ENCODE results near the gene NDST3.
"Not testable (repeated sequence)": the region's sequence is repeated elsewhere in the genome, so short reads cannot be mapped to it uniquely, and the experiment has no call there.

Gene NDST3

GRCh38 chr4:118180776-118181175 is 146.5 kb downstream of the NDST3 start:
- DNase-seq, result no peak

- no peak for DNase-seq
These were observed 156.6 kb downstream of the NDST3 start for GRCh38 chr4:118190903-118191302.

GRCh38 chr4:118193421-118193820 is 159.1 kb downstream of the NDST3 start:
- DNase-seq, result no peak

GRCh38 chr4:118206627-118207026 is 172.3 kb downstream of the NDST3 start:
- no peak for DNase-seq

GRCh38 chr4:118213101-118213500 is 178.8 kb downstream of the NDST3 start:
- DNase-seq, result no peak

- DNase-seq, result no peak
These were observed 181.5 kb downstream of the NDST3 start for GRCh38 chr4:118215826-118216225.

GRCh38 chr4:118221227-118221800 is 187.0 kb downstream of the NDST3 start:
- no peak for DNase-seq

GRCh38 chr4:118224243-118224829 is 190.1 kb downstream of the NDST3 start:
- DNase-seq, result no peak

- no peak for DNase-seq
These were observed 191.2 kb downstream of the NDST3 start for GRCh38 chr4:118225511-118225910.

GRCh38 chr4:118226311-118227010 is 192.2 kb downstream of the NDST3 start:
- no peak for DNase-seq

GRCh38 chr4:118235566-118236120 is 201.4 kb downstream of the NDST3 start:
- no peak for DNase-seq

- DNase-seq, result no peak
These were observed 203.2 kb downstream of the NDST3 start for GRCh38 chr4:118237531-118237930.

- DNase-seq, result no peak
These were observed 215.6 kb downstream of the NDST3 start for GRCh38 chr4:118249890-118250289.

- DNase-seq, result no peak
These were observed 220.1 kb downstream of the NDST3 start for GRCh38 chr4:118254368-118254767.

GRCh38 chr4:118259111-118259510 is 224.8 kb downstream of the NDST3 start:
- no peak for DNase-seq

GRCh38 chr4:118260309-118260708 is 226.0 kb downstream of the NDST3 start:
- no peak for DNase-seq

- DNase-seq, result no peak
These were observed 229.8 kb downstream of the NDST3 start for GRCh38 chr4:118264096-118264495.

- DNase-seq, result no peak
These were observed 231.2 kb downstream of the NDST3 start for GRCh38 chr4:118265312-118266144.

- not testable (repeated sequence) for DNase-seq
These were observed 231.8 kb downstream of the NDST3 start for GRCh38 chr4:118266145-118266496.

GRCh38 chr4:118268780-118269179 is 234.5 kb downstream of the NDST3 start:
- no peak for DNase-seq

- DNase-seq, result peak in 1 of 2 donors; percentile 27
These were observed 236.2 kb downstream of the NDST3 start for GRCh38 chr4:118270492-118270891.

- DNase-seq, result no peak
These were observed 237.5 kb downstream of the NDST3 start for GRCh38 chr4:118271788-118272187.

- DNase-seq, result no peak
These were observed 239.4 kb downstream of the NDST3 start for GRCh38 chr4:118273642-118274041.

Data from bone marrow (tissue), 2 donors.